H1 (cell line): ENCODE data around the gene ADCK2. TPM values are rescaled to one million over a fixed set of nuclear protein-coding genes. Genes with fewer than 3 reads are reported as not detected.

Experiments
- CTCF ChIA-PET: fragments of 300-600 bp; sonication (Branson Sonifier 250); formaldehyde crosslinking; loops from one replicate; lab custom pipeline; 2021; ENCODE audit not compliant: partially characterized antibody; lab: Charles Lee
- POLR2A ChIA-PET: fragments of 300-600 bp; sonication (Branson Sonifier 250); formaldehyde crosslinking; loops from one replicate; lab custom pipeline; 2021; ENCODE audit warnings: inconsistent platforms; ENCODE audit not compliant: partially characterized antibody; lab: Charles Lee
- DNase-seq, 2 experiments: peaks; one replicate each; pipeline versions ENCODE4 v3.0.0 to v3.0.0-alpha.2; 2010 to 2022; ENCODE audit warnings: low spot score in 2 of 2, low read depth in 1 of 2, mixed read lengths in 1 of 2
- FAIRE-seq: peaks from 2 replicates; lab custom pipeline; 2011; peaks lifted over from hg19 to GRCh38; lab: Jason Lieb, UNC
- H2AFZ ChIP-seq: 2 replicates; pipeline ENCODE4 v1.8.1; 2012; ENCODE audit warnings: low read length, inconsistent platforms
- H2AK5ac ChIP-seq: 2 replicates; pipeline ENCODE4 v1.6.1; 2013; ENCODE audit warnings: low read depth, low read length
- H2BK120ac ChIP-seq: replicated peaks from 2 replicates; pipeline ENCODE3; 2013; ENCODE audit warnings: low read depth, low read length, inconsistent platforms
- H2BK12ac ChIP-seq: 2 replicates; pipeline ENCODE4 v1.6.1; 2013; ENCODE audit warnings: low read depth, low read length
- H2BK15ac ChIP-seq: 2 replicates; pipeline ENCODE4 v1.6.1; 2013; ENCODE audit warnings: low read length
- H2BK20ac ChIP-seq: 2 replicates; pipeline ENCODE4 v1.6.1; 2013; ENCODE audit warnings: low read length
- H2BK5ac ChIP-seq: 2 replicates; pipeline ENCODE4 v1.6.1; 2013; ENCODE audit warnings: low read depth, low read length
- H3K14ac ChIP-seq: 2 replicates; pipeline ENCODE4 v1.6.1; 2013; ENCODE audit warnings: inconsistent platforms; ENCODE audit not compliant: insufficient read length
- H3K18ac ChIP-seq: 2 replicates; pipeline ENCODE4 v1.6.1; 2013; ENCODE audit warnings: low read length; ENCODE audit errors: extremely low read depth
- H3K23ac ChIP-seq: 2 replicates; pipeline ENCODE4 v1.6.1; 2013; ENCODE audit warnings: inconsistent platforms; ENCODE audit not compliant: insufficient read length
- H3K23me2 ChIP-seq: 2 replicates; pipeline ENCODE4 v1.6.1; 2013; ENCODE audit warnings: low read depth, low read length
- H3K27ac ChIP-seq: 2 replicates; pipeline ENCODE4 v1.6.1; 2011; ENCODE audit warnings: low read depth, low read length, inconsistent platforms
- H3K27me3 ChIP-seq, 4 experiments: replicated peaks in 1 of 4; 1 replicate in 1 of 4; 2 replicates in 3 of 4; pipeline versions ENCODE4 v1.6.1 to v1.8.1; 2011 to 2013; ENCODE audit warnings: low read length in 3 of 4, mild to moderate bottlenecking in 3 of 4, inconsistent platforms in 2 of 4, mixed read lengths in 2 of 4, moderate library complexity in 1 of 4; ENCODE audit not compliant: control insufficient read depth in 3 of 4, insufficient read depth in 3 of 4; ENCODE audit errors: extremely low read depth in 1 of 4
- H3K36me3 ChIP-seq, 4 experiments: 2 replicates each; pipeline versions ENCODE4 v1.6.1 to v1.8.1; 2011 to 2013; ENCODE audit warnings: mild to moderate bottlenecking in 4 of 4, low read length in 3 of 4, moderate library complexity in 2 of 4, control low read depth in 1 of 4, inconsistent platforms in 1 of 4; ENCODE audit not compliant: insufficient read depth in 4 of 4, control insufficient read depth in 2 of 4
- H3K4ac ChIP-seq: replicated peaks from 2 replicates; pipeline ENCODE3; 2013; ENCODE audit warnings: low read length, low read depth, mixed read lengths, inconsistent platforms; ENCODE audit not compliant: insufficient read length
- H3K4me1 ChIP-seq, 4 experiments: replicated peaks in 1 of 4; 1 replicate in 1 of 4; 2 replicates in 3 of 4; pipeline versions ENCODE4 v1.6.1 to v1.8.1; 2011 to 2013; ENCODE audit warnings: low read length in 3 of 4, inconsistent platforms in 2 of 4, mixed read lengths in 1 of 4; ENCODE audit not compliant: insufficient read depth in 4 of 4, control insufficient read depth in 3 of 4
- H3K4me2 ChIP-seq, 2 experiments: 2 replicates each; pipeline versions ENCODE4 v1.6.1 to v1.8.1; 2011 to 2013; ENCODE audit warnings: low read depth in 2 of 2, low read length in 2 of 2, control low read depth in 1 of 2, inconsistent platforms in 1 of 2, mild to moderate bottlenecking in 1 of 2; ENCODE audit not compliant: insufficient read depth in 1 of 2
- H3K4me3 ChIP-seq, 4 experiments: fragments of 200-600, 300-600 bp in 1 of 4; sonication (generic), shearing (Covaris generic), sonication (Bioruptor Twin) in 1 of 4; 2 replicates each; pipeline versions ENCODE4 v1.5.1 to v1.8.1; 2011 to 2016; ENCODE audit warnings: low read length in 4 of 4, low read depth in 3 of 4, control low read depth in 2 of 4, inconsistent platforms in 2 of 4, mild to moderate bottlenecking in 2 of 4, mixed read lengths in 1 of 4, moderate library complexity in 1 of 4; ENCODE audit not compliant: insufficient read depth in 2 of 4; ENCODE audit errors: extremely low read depth in 1 of 4
- H3K56ac ChIP-seq: replicated peaks from 2 replicates; pipeline ENCODE3; 2013; ENCODE audit warnings: low read depth, mild to moderate bottlenecking, mixed read lengths, low read length, inconsistent platforms; ENCODE audit not compliant: insufficient read length
- H3K79me1 ChIP-seq: 2 replicates; pipeline ENCODE4 v1.6.1; 2013; ENCODE audit warnings: low read depth, low read length, control low read depth
- H3K79me2 ChIP-seq, 2 experiments: 2 replicates each; pipeline versions ENCODE4 v1.6.1 to v1.8.1; 2012 to 2013; ENCODE audit warnings: low read length in 2 of 2, mild to moderate bottlenecking in 2 of 2, inconsistent platforms in 1 of 2; ENCODE audit not compliant: insufficient read depth in 2 of 2, control insufficient read depth in 1 of 2
- H3K9ac ChIP-seq, 4 experiments: replicated peaks in 1 of 4; 1 replicate in 1 of 4; 2 replicates in 3 of 4; pipeline versions ENCODE4 v1.6.1 to v1.8.1; 2011 to 2013; ENCODE audit warnings: low read depth in 3 of 4, low read length in 3 of 4, control low read depth in 2 of 4, mild to moderate bottlenecking in 2 of 4, moderate library complexity in 2 of 4, inconsistent platforms in 1 of 4; ENCODE audit errors: extremely low read depth in 1 of 4
- H3K9me3 ChIP-seq, 2 experiments: 2 replicates each; pipeline versions ENCODE4 v1.6.1 to v1.8.1; 2012 to 2013; ENCODE audit warnings: mild to moderate bottlenecking in 2 of 2, moderate library complexity in 2 of 2, control low read depth in 1 of 2, inconsistent platforms in 1 of 2, low read depth in 1 of 2, low read length in 1 of 2, mixed read lengths in 1 of 2; ENCODE audit not compliant: insufficient read depth in 2 of 2
- H4K20me1 ChIP-seq, 2 experiments: replicated peaks in 1 of 2; 2 replicates each; pipeline versions ENCODE3 to v1.8.1; 2011 to 2013; ENCODE audit warnings: inconsistent platforms in 2 of 2, low read length in 2 of 2, mild to moderate bottlenecking in 1 of 2; ENCODE audit not compliant: insufficient read depth in 2 of 2, control insufficient read depth in 1 of 2
- H4K5ac ChIP-seq: 2 replicates; pipeline ENCODE4 v1.6.1; 2013; ENCODE audit warnings: low read length, low read depth, mixed read lengths, inconsistent platforms; ENCODE audit not compliant: insufficient read length
- H4K8ac ChIP-seq: 2 replicates; pipeline ENCODE4 v1.8.0; 2013; ENCODE audit warnings: mild to moderate bottlenecking, moderate library complexity, low read length, inconsistent platforms; ENCODE audit not compliant: insufficient read depth; ENCODE audit errors: extremely low read depth
- H4K91ac ChIP-seq: replicated peaks from 2 replicates; pipeline ENCODE3; 2013; ENCODE audit warnings: low read length, mixed read lengths, inconsistent platforms; ENCODE audit not compliant: insufficient read length
- CBX5 ChIP-seq: fragments of 300-800, 300-1000 bp; sonication (generic); IDR thresholded peaks from 2 replicates; pipeline ENCODE4 v1.7.1; 2016; ENCODE audit warnings: antibody characterized with exemption, low read length, low read depth
- CBX8 ChIP-seq: fragments of 300-800, 300-1000 bp; sonication (generic); IDR thresholded peaks from 2 replicates; pipeline ENCODE4 v1.7.1; 2016; ENCODE audit warnings: low read depth, low read length, borderline replicate concordance
- NANOG ChIP-seq: IDR thresholded peaks from 2 replicates; pipeline ENCODE4 v1.6.1; 2011; ENCODE audit warnings: low read length, low read depth, mild to moderate bottlenecking, inconsistent platforms; ENCODE audit not compliant: insufficient read depth, poor library complexity, severe bottlenecking
- SAP30 ChIP-seq: fragments of 300-600 bp; sonication (generic); IDR thresholded peaks from 2 replicates; pipeline ENCODE4 v1.7.1; 2012; ENCODE audit warnings: low read length, moderate library complexity, mild to moderate bottlenecking, inconsistent platforms; ENCODE audit not compliant: insufficient read depth, insufficient replicate concordance
- SIN3A ChIP-seq, 2 experiments: IDR thresholded peaks in 1 of 2; conservative IDR thresholded peaks in 1 of 2; 2 replicates each; pipeline ENCODE4 v1.6.1; 2011 to 2012; ENCODE audit warnings: low read length in 2 of 2, improper control_type of control experiment in 1 of 2, low read depth in 1 of 2, mild to moderate bottlenecking in 1 of 2
- SP1 ChIP-seq: IDR thresholded peaks from 2 replicates; pipeline ENCODE4 v1.6.1; 2011; ENCODE audit warnings: low read depth, low read length
- WGBS, 2 experiments: shearing (Covaris generic) in 1 of 2; methylation state at CpG; one replicate each; pipeline versions ENCODE4 v1.1.6 to v1.1.7; 2013 to 2015; ENCODE audit warnings: low lambda C conversion rate in 2 of 2, mixed read lengths in 2 of 2, inconsistent platforms in 1 of 2, low coverage in 1 of 2, missing lambda C conversion rate in 1 of 2; ENCODE audit not compliant: insufficient replicate concordance in 2 of 2, insufficient coverage in 1 of 2, insufficient read length in 1 of 2; ENCODE audit errors: extremely low coverage in 1 of 2, missing lambda C conversion rate in 1 of 2; 5-methylcytosine and 5-hydroxymethylcytosine counted together
- polyA plus RNA-seq, 7 experiments: library from polyadenylated mRNA; depleted of rRNA in 3 of 7; stranded (reverse) in 5 of 7; unstranded in 2 of 7; fragments of >200 nt in 5 of 7; fragments of 200-250 nt in 2 of 7; gene quantifications; 1 replicate in 5 of 7; 2 replicates in 1 of 7; 4 replicates in 1 of 7; pipeline versions ENCODE4 v1.2.1 to v1.2.3, GENCODE V29; 2011 to 2013; ENCODE audit warnings: missing spikeins in 2 of 7, mixed read lengths in 2 of 7
- total RNA-seq: library from RNA; stranded (reverse); fragmentation: NEBNext Ultra II Directional; extraction: Animal tissue kit (Norgen Biotek cat#: 25700); gene quantifications from 2 replicates; pipeline ENCODE4 v1.2.1, GENCODE V29; 2021
- TF ChIP-seq, protein P1 (sequence below): IDR thresholded peaks from 2 replicates; pipeline ENCODE4 v1.6.1; 2012; ENCODE audit warnings: inconsistent platforms
- TF ChIP-seq, protein P2 (sequence below): IDR thresholded peaks from 2 replicates; pipeline ENCODE4 v1.6.1; 2012; ENCODE audit warnings: low read length, inconsistent platforms

ADCK2 gene
- total and polyA plus RNA-seq, 2 of the 8 experiments (the other 6 are each of a cell fraction or from before 2014, with no cell fraction given), result 6.9 to 11.7 TPM

DNA sequence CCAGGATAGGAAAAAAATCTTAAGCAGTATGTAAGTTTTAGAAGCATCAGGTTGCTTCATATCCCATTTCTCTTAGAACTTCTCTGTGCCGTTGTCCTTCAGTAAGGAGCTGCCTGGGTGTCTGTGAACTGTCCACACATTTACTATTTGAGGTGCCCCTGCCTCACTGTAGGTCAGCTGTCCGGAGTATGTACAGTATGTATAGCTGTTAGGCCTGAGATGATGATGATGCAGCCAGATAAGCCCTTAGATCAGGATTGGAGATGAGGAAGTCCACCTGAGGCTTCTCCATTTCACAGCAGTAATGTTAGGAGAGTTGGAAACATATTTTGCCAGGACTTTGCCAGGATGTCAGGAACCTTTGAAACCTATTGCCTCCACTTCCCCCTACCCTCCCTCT is 31.5 kb downstream of the ADCK2 start:
- H3K9ac ChIP-seq, result no peak overlapping the region
- no peaks in the 10 kb centered on the region for H3K79me1 ChIP-seq
- no peak overlapping the region for H3K14ac ChIP-seq
- H3K36me3 ChIP-seq, result peaks cover 0 to 17% (median 8%) of the 10 kb centered on the region in 4 experiments; a peak in 3 of 8 replicates
- no peak for TF ChIP-seq CBX8
- TF ChIP-seq, protein P1, sequence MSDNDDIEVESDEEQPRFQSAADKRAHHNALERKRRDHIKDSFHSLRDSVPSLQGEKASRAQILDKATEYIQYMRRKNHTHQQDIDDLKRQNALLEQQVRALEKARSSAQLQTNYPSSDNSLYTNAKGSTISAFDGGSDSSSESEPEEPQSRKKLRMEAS, result no peak
- TF ChIP-seq NANOG, result no peak
- TF ChIP-seq SAP30, result no peak
- TF ChIP-seq CBX5, result no peak
- TF ChIP-seq, protein P2, sequence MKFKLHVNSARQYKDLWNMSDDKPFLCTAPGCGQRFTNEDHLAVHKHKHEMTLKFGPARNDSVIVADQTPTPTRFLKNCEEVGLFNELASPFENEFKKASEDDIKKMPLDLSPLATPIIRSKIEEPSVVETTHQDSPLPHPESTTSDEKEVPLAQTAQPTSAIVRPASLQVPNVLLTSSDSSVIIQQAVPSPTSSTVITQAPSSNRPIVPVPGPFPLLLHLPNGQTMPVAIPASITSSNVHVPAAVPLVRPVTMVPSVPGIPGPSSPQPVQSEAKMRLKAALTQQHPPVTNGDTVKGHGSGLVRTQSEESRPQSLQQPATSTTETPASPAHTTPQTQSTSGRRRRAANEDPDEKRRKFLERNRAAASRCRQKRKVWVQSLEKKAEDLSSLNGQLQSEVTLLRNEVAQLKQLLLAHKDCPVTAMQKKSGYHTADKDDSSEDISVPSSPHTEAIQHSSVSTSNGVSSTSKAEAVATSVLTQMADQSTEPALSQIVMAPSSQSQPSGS, result no peak
- no peak for TF ChIP-seq SIN3A (conservative IDR thresholded peaks at IDR 0.05 in 1 of 2, IDR thresholded peaks at IDR 0.05 in 1 of 2; ENCODE audit: low read depth in 1 of 2, low read length in 2 of 2)
- no peak for TF ChIP-seq SP1
- no peak overlapping the region for H4K91ac ChIP-seq
- no peak overlapping the region for H3K23ac ChIP-seq
- H3K18ac ChIP-seq, result no peak overlapping the region
- H3K4me2 ChIP-seq, result no peak overlapping the region
- no peak overlapping the region for H4K8ac ChIP-seq
- peaks cover 0 to 25% of the 10 kb centered on the region in 2 experiments; a peak in 2 of 4 replicates for H3K79me2 ChIP-seq
- H2BK15ac ChIP-seq, result no peak overlapping the region
- FAIRE-seq (no peak), DNase-seq (peak in 1 of 2 experiments; percentile 8)
- H4K20me1 ChIP-seq, result peaks cover 0 to 1% of the 10 kb centered on the region in 2 experiments
- H3K4me1 ChIP-seq, result no peaks in the 10 kb centered on the region
- H4K5ac ChIP-seq, result no peak overlapping the region
- H2AFZ ChIP-seq, result no peak overlapping the region
- H3K9me3 ChIP-seq, result no peaks in the 10 kb centered on the region
- 93% methylated on average over 2 of the region's 2 CpGs; no CpG with 5 or more reads in 1 of the 2 experiments for WGBS, 2 experiments
- H3K4me3 ChIP-seq, result no peak overlapping the region
- no peaks in the 10 kb centered on the region for H3K23me2 ChIP-seq
- H2BK12ac ChIP-seq, result no peak overlapping the region
- H2BK120ac ChIP-seq, result no peak overlapping the region
- no peak overlapping the region for H2BK5ac ChIP-seq
- ChIA-PET POLR2A (no interaction called here), CTCF (no interaction called here)
- H3K56ac ChIP-seq, result no peak overlapping the region
- H3K4ac ChIP-seq, result no peak overlapping the region
- no peak overlapping the region for H2BK20ac ChIP-seq
- H3K27me3 ChIP-seq, result no peaks in the 10 kb centered on the region
- H2AK5ac ChIP-seq, result no peak overlapping the region
- H3K27ac ChIP-seq, result no peak overlapping the region
